HG03025 (cell line): ENCODE measurements around the gene OR4D1.

Source experiments
- ATAC-seq: cut with Tn5 transposase; IDR thresholded peaks from one replicate; pipeline ENCODE4 v1.9.1; 2021; ENCODE audit warnings: mild to moderate bottlenecking, moderate library complexity; ENCODE audit not compliant: unreplicated experiment, low FRiP score

Gene OR4D1

GRCh38 chr17:58153046-58153445, 4.9 kb downstream of the OR4D1 start:
- no peak for ATAC-seq

GRCh38 chr17:58153671-58154070, 5.5 kb downstream of the OR4D1 start:
- no peak for ATAC-seq

GRCh38 chr17:58156839-58157803, 8.9 kb downstream of the OR4D1 start:
- no peak for ATAC-seq

GRCh38 chr17:58158181-58158580, 10.0 kb downstream of the OR4D1 start:
- no peak for ATAC-seq

- no peak for ATAC-seq
These were observed 13.4 kb downstream of the OR4D1 start for GRCh38 chr17:58161566-58161965.

- ATAC-seq, result no peak
These were observed 17.8 kb downstream of the OR4D1 start for GRCh38 chr17:58165981-58166380.

GRCh38 chr17:58166682-58167081, 18.5 kb downstream of the OR4D1 start, which contains the start of gene OR4D2:
OR4D2 (plus strand) TSS chr17:58166982; CDS start chr17:58169656, 2,674 bp downstream.
- no peak for ATAC-seq

- no peak for ATAC-seq
These were observed 22.4 kb downstream of the OR4D1 start for GRCh38 chr17:58170622-58171021.

- no peak for ATAC-seq
These were observed 24.3 kb downstream of the OR4D1 start for GRCh38 chr17:58172369-58173071.

GRCh38 chr17:58174871-58175270, 26.7 kb downstream of the OR4D1 start:
- ATAC-seq, result no peak

GRCh38 chr17:58176200-58176599, 28.0 kb downstream of the OR4D1 start:
- no peak for ATAC-seq

- ATAC-seq, result no peak
These were observed 33.6 kb downstream of the OR4D1 start for GRCh38 chr17:58181796-58182195.

GRCh38 chr17:58183514-58183913, 35.3 kb downstream of the OR4D1 start:
- no peak for ATAC-seq

- no peak for ATAC-seq
These were observed 36.3 kb downstream of the OR4D1 start for GRCh38 chr17:58184308-58184985.

- ATAC-seq, result no peak
These were observed 37.0 kb downstream of the OR4D1 start for GRCh38 chr17:58184986-58185761.

- ATAC-seq, result no peak
These were observed 38.4 kb downstream of the OR4D1 start for GRCh38 chr17:58186591-58186990.

- no peak for ATAC-seq
These were observed 38.9 kb downstream of the OR4D1 start for GRCh38 chr17:58187063-58187462.

GRCh38 chr17:58187675-58188074, 39.5 kb downstream of the OR4D1 start:
- ATAC-seq, result no peak

- ATAC-seq, result no peak
These were observed 41.4 kb downstream of the OR4D1 start for GRCh38 chr17:58189436-58190146.
